ENCODE results near the gene KLHL1.
A peak's percentile ranks its signal among the peaks of the same experiment; 100 is the strongest.
"Not testable (repeated sequence)": the region's sequence is repeated elsewhere in the genome, so short reads cannot be mapped to it uniquely, and the experiment has no call there.

KLHL1 gene, protein sequence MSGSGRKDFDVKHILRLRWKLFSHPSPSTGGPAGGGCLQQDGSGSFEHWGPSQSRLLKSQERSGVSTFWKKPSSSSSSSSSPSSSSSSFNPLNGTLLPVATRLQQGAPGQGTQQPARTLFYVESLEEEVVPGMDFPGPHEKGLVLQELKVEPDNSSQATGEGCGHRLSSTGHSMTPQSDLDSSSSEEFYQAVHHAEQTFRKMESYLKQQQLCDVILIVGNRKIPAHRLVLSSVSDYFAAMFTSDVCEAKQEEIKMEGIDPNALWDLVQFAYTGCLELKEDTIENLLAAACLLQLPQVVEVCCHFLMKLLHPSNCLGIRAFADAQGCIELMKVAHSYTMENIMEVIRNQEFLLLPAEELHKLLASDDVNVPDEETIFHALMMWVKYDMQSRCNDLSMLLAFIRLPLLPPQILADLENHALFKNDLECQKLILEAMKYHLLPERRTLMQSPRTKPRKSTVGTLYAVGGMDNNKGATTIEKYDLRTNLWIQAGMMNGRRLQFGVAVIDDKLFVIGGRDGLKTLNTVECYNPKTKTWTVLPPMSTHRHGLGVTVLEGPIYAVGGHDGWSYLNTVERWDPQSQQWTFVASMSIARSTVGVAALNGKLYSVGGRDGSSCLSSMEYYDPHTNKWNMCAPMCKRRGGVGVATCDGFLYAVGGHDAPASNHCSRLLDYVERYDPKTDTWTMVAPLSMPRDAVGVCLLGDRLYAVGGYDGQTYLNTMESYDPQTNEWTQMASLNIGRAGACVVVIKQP

DNA sequence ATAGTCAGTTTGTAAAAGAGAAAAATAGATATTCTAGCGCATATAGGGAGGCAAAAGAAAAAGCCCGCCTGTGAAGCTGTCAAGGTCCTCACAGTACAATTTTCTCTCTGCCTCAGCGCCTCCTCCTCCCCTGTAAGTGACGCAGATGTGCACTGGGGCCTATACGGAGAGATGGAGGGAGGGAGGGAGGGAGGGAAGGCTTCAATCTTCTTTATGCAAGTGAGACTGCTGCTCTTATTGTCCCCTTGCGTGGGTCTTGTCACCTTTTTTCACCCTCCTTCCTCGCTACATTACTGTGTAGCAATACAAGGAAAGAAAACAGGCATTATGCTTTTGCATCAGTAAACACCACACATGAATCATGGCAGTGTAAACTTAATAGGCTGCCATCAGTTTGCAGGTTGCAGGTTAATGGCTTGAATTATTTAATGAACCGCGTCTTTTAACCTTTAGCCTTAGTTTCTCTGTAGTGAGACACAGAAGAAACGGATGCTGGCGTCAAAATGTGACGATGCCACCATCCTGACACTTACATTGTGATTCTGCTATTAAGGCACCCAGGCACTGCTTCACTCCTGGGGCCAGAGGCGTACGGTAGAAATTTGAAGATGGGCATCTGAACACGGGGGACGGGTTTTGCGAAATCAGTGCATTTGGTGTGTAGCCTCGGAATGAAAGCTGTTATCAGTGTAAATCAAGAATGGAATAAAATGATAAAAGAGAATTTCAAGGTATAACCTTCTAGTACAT lies at the start of gene KLHL1:
Gene KLHL1 (minus strand): TSS at position 97 of the 750 bp plus-strand sequence. CDS start 753 bp downstream, outside the sequence.
- FAIRE-seq (no peak), DNase-seq (ENCODE audit: low spot score) (no peak)

DNA sequence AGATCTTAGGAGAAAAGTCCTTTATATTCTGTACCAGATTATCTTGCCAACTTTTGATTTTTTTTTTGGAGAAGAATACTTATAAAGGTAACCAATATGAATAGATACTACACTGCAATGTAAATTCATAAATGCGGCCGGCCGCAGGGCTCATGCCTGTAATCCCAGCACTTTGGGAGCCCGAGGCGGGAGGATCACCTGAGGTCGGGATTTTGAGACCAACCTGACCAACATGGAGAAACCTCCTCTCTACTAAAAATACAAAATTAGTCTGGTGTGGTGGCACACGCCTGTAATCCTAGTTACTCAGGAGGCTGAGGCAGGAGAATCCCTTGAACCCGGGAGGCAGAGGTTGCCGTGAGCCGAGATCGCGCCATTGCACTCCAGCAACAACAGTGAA lies 34.4 kb upstream of the KLHL1 start:
- not testable (repeated sequence) for DNase-seq (ENCODE audit: low spot score); FAIRE-seq

DNA sequence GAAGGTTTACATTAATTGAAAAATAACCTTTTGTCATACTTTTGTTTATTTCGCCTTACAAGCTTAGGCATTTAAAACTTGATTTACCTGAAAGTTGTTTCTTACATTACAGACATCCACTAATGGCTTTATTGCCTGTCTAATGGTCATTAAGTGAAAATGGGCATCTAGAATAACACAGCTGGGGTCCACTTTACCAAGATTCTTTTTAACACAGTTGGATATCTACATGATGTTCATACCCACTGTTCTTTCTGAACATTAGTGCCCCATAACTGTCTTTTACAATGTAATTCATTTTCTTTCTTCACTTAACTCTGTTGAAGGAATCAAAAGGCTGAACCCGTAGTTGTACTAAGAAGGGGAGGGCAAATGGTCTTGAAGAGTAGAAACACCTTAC lies 19.8 kb upstream of the KLHL1 start:
- DNase-seq (ENCODE audit: low spot score) (no peak), FAIRE-seq (no peak)

DNA sequence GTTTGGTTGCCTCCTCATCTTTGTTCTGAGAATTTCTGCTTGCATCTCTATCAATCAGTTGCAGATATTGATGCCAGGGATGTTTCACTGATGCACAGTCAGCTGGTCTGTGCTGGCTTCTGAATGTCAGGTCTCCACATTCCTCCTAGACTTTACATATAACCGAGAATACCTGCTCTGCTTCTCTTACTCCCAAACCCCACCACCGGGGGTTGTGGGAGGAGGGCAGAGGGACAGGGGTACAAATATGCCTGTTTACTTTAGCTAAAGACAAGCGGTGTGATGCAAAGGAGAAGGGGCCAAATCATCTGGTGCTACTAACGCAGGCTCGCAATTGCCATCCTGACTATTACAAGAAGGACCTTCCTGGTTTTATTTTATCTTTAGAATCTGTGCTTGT lies 17.4 kb upstream of the KLHL1 start:
- DNase-seq (ENCODE audit: low spot score) (no peak), FAIRE-seq (no peak)

DNA sequence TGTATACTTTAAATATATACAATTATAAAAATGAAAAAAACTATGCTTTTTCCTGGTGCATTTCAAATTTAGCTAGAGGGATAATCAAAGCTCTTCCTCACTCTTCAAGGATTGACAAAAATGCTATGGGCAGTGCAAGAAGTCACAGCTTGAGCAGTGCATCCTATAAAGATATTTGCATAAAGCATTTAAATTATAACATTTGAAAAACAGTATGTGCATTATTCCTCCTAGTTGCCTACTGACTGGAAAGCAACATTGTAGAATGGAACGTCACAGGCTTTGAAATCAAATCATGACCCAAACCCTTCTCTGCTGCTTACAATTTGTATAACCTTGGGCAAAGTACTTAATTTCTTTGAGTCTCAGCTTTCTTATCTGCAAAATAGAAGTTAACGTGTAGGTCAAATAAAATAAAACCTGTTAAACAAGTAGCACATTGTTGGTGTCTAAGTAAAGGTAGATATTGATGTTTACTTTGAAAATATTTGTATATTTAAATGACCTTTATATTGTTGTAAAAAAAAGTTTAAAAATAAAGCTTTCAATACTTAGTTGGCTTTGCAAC lies 9.2 kb upstream of the KLHL1 start:
- no peak for FAIRE-seq

DNA sequence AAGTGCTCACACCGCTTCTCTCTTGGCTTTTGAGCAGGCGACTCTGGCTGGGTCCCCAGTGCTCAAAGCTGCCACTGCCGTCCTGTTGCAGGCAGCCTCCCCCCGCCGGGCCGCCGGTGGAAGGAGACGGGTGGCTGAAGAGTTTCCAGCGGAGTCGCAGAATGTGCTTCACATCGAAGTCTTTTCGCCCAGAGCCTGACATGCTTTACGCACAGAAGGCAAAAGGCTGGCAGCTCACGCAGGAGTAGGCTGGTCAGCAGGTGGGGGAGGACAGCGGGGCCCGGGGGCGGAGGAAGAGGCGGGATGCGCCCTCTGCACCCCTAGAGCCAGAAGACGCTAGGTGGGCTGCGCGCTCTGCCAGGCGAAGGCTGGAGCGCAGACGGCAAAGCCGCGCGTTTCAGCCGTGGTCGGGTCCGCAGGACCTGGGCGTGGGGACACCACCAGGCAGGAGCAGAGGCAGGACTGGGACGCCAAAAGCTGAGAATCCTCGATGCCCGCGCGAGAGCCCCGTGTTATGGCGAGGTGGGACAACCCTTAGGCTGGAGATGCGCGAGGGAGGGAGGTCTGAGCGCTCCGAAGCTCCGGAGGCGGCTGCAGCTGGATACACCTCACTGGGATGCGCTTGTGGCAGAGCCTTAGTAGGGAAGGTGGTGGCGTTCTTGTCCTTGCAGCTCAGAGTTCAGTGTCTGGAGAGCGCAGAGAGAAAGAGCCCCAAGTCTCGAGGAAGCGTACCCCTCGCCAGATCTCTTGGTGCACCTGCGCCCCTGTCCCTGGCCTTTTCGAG lies 562 bp downstream of the KLHL1 start, which contains the start of gene ATXN8OS:
Gene ATXN8OS (plus strand): TSS at position 329 of the 784 bp plus-strand sequence.
- no peak for DNase-seq (ENCODE audit: low spot score)
- no peak for FAIRE-seq

More for the DNA sequence above, 9.2 kb upstream of the KLHL1 start:
- no peak for DNase-seq (ENCODE audit: low spot score)

DNA sequence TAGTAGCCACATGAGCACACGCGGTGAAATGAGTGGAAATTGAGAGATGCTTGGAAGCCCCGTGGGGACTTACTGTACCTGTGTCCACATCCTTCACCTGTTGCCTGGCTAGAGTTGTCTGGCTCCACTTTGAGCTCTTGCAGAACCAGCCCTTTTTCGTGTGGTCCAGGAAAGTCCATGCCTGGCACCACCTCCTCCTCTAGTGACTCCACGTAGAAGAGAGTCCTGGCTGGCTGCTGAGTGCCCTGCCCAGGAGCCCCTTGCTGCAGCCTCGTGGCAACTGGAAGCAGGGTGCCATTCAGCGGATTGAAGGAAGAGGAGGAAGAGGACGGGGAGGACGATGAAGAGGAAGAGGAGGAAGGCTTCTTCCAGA lies 1.1 kb downstream of the KLHL1 start:
- FAIRE-seq: no peak
- DNase-seq (ENCODE audit: low spot score): no peak

DNA sequence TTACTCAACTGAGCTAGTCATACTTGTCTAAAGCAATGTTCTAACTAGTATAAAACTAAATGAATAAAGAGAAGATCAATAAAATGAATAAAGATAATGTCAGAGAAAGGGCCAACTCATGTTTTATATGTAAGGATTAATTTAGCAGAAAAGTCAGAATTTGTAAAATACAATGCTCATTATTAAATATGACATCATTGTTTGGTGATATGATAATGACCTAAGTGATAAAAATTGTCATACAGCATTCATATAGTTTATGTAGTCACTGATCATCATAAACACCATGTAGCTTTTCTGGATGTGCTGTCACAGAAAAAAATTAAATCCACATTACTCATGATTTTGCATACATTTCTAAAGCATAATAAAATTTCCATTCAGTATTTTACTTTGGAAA lies 3.8 kb downstream of the KLHL1 start:
- FAIRE-seq (no peak), DNase-seq (ENCODE audit: low spot score) (no peak)

DNA sequence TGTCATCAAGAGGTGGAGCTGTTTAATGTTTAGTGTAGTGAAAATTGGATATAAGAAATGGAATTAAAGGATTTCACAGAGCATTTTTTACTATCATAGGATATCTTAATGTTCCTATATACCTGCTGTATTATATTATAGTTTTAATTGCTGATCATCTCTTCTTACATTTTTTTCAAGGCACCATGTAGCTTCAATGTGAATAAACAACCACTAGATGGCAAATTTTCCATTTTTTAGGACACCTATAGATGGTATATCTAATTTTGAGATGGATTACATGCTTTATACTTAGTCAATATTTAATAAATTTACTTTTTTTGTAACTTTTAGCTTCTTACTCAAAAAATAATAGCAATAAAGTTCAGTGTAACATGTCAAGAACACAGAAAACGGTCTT lies 9.6 kb downstream of the KLHL1 start:
- FAIRE-seq (no peak), DNase-seq (ENCODE audit: low spot score) (no peak)

DNA sequence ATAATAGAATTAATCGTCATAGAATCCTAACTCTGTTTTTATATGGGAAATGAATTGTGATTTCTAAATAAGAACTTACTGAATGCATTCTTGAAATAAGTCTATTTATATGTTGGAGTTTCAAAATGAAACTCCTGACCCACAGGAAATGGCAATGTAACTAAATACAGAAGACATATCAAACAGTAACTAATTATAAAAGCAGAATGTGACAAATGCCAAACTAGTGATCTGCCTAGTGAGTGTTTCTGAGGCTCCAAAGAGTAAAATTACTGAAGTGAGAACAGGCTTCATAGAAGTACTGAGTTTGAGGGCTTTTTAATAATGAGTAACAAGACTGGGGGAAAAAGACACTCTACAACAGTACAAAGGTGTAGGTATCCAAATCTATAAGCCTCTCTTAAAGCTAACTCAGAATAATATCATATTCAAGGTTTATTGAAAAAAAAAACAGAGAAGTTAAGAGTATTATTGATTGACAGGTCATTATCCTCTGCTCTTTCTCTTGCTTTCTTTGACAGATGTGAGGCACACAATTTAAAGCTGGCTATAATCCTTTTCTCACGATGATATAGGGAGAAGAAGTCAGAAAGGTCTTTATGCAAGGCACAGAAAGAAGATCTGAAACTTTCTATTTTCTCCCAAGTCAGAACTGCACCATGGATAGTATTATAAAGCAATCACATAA lies 18.1 kb downstream of the KLHL1 start:
- no peak for FAIRE-seq

DNA sequence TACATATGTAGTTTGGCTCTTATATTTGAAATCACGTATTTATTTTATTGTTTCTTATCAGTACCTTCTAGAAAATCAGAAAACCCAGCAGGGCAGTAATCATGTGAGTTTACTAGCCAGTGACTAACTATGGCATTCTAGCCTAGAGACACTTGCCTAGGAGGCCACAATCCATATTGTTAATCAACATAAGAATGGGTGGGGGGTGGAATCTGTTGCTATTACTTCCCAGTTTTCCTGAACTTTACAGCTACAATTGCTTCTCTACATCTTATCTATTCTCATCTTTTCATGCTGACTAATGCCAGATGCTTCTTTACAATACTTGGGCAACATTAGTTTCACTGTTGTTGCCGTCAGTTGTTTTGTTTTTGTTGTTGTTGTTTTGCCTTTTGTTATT lies 19.3 kb downstream of the KLHL1 start:
- no peak for FAIRE-seq
- DNase-seq (ENCODE audit: low spot score): no peak

More for the DNA sequence above, 18.1 kb downstream of the KLHL1 start:
- DNase-seq (ENCODE audit: low spot score): no peak

DNA sequence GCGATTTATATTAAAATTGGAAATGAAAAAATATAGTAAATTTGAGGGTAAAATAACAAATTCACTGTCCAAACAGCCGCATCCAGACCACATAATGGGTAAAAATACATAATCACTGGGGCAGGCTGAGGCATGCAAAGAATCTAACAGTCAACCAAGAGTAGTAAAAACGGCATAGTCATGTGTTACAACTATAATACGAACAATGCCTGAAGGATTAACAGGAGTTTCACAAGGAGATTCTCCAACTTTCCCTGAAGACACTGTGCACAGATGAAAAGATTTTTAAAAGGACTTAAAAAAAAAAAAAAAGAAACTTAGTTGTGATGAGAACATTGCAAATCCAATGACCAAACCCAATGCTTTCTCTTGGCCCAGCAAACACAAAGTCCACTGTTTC lies 21.0 kb downstream of the KLHL1 start:
- no peak for DNase-seq (ENCODE audit: low spot score)
- FAIRE-seq: no peak

DNA sequence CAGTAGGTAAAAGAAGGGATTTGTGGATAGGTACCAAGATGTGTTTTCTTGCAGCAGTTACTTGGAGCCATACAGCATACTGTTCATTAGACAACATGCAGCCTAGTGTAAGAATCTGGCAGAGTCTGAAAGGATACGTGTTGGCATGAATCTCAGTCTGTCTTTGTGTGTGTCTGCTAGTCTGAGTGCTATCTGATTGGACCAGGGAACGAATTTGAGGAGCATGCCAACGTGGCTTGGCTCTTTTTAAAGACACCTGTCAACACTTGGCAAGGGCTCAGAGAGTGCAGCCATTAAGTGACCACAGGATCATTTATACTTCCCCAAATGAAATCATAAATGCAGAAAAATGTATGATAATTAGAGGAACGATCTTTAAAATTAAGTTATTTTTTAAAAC lies 28.2 kb downstream of the KLHL1 start:
- no peak for FAIRE-seq
- DNase-seq (ENCODE audit: low spot score): no peak

DNA sequence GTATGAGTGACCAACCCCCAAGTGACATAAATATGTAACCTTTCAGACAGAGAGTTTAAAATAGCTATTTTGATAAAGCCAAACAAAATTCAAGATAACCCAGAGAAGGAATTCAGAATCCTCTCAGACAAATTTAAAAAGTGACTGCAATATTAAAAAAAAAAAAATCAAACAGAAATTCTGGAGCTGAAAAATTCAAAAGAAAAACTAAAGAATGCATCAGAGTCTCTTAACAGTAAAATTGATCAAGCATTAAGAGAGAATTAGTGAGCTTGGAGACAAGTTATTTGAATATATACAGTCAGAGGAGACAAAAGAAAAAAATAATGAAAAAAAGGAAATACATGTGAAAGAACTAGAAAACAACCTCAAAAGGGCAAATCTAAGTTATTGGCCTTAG lies 53.7 kb downstream of the KLHL1 start:
- DNase-seq (ENCODE audit: low spot score) (no peak), FAIRE-seq (no peak)

DNA sequence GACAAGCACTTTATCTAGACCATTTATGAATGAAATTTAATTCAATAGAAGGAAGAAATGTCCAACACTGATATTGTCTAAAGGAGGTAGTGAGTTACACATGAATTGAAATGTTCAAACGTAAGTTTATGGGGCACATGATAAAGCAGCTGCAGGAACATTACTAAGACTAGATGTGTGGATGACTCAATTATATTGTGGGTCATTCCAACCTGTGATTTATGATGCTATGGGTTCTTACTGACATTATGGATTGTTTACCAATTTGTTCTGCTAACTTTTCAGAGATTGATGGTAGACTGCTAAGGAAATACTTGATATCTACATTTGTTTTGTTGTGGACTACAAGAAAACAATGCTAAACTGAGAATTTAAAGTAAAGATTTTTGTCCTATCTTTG lies 56.7 kb downstream of the KLHL1 start:
- FAIRE-seq: no peak
- DNase-seq (ENCODE audit: low spot score): no peak

DNA sequence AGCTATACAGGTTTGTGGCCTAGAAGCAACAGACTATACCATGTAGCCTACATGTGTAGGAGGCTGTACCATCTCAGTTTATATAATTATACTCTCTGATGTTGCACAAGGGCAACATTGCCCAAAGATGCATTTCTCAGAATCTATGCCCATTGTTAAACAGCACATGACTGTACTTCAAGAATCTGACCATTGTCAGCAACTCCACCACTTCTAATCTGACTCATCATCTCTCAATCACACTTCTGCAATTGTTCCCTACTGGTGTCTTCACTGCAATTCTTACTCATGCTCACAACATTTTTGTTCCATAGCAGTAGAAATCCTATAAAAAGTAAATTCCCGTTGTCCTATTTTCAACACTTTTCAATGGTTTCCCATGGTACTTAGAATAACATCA lies 64.6 kb downstream of the KLHL1 start:
- no peak for FAIRE-seq
- peak; percentile 8 for DNase-seq (ENCODE audit: low spot score)

DNA sequence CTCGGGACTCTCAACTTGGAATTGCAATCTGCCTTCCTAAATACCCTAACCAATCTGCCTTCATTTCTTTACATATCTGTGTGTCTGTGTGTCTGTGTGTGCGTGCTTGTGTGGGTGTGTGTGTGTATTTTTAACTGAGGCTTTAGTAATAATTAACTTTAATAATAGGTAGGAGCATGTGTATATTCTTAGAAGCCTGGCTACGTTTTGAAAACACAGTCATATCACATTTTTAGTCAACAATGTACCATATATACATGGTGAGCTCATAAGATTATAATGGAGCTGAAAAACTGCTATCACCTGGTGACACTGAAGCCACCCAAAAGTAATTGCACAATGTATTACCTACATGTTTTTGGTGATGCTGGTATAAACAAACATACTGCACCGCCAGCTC lies 66.1 kb downstream of the KLHL1 start:
- DNase-seq (ENCODE audit: low spot score): no peak
- no peak for FAIRE-seq

DNA sequence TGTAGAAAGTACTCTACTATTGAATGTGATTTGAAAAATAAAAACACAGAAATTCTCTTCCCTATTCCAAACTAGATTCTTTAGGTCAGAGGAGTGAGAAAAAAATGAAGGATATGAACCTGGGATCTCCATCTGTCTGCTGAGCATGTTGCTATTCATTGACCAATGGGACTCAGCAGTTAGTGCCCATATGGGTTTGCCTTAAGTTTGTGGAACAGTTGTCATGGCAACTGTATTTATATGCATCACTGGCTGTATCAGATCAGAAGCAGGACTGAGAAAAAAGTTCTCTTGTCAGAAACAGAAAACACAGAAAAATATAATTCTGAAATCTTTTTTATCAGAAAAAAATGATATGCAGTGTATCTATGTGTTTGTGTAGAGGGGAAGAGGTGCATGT lies 74.0 kb downstream of the KLHL1 start:
- DNase-seq (ENCODE audit: low spot score) (no peak), FAIRE-seq (no peak)

DNA sequence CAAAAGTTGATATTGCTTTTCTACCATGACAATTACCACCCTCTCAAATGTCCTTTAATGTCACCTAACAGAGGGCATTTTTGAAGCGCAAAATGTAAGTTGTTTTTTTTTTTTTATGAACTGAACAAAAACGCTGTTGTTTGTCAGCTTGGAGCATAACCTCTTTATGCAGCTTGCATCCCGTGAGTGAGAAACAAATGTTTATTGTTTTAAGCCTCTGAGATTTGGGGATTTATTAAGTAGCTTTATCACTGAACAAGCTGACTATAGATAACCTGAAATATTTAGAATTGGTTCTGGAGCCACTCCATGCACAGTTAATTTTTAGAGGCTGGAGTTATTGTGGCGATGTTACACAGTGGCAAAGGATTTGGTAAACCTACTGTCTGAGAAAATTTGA lies 80.7 kb downstream of the KLHL1 start:
- FAIRE-seq: no peak
- no peak for DNase-seq (ENCODE audit: low spot score)

DNA sequence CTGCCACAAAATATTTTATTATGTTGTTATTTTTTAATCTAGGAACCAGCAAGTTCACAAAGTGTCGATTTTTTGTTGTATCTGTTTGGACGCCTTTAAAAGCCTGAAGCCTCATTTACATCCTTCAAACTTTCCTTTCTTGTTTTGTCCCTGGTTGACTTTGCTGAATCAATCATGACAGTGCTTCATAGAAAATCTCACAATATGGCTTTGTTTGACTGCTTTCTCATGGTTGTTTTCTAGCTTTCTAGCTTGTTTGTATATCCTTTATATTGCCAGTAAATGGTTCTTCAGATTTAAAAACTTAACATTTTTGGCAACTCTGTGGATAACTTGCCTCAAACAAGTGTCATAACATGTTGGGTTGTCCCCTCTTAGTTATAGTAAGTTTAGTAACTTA lies 84.7 kb downstream of the KLHL1 start:
- FAIRE-seq (no peak), DNase-seq (ENCODE audit: low spot score) (no peak)

All from urothelium cell line (cell line).